Lower lobe of right lung (tissue), 2 donors: Measurements from ENCODE around the gene FAM135A. TPM values are rescaled to one million over a fixed set of nuclear protein-coding genes. Genes with fewer than 3 reads are reported as not detected.
"Not testable (repeated sequence)": the region's sequence is repeated elsewhere in the genome, so short reads cannot be mapped to it uniquely, and the experiment has no call there.

Experiments
- ATAC-seq, 2 donors: fragments of 200-7000 bp; cut with Tn5 transposase; one replicate each; pipeline ENCODE4 v1.9.1; 2020 to 2022; ENCODE audit warnings: mild to moderate bottlenecking in 2 of 2, moderate library complexity in 2 of 2
- DNase-seq: peaks from one replicate; pipeline ENCODE4 v3.0.0-alpha.2; 2020
- H3K27ac ChIP-seq: fragments of 200-600 bp; one replicate; pipeline ENCODE4 v1.8.0; 2022
- H3K27me3 ChIP-seq: fragments of 200-600 bp; one replicate; pipeline ENCODE4 v1.8.0; 2022; ENCODE audit warnings: low read depth
- H3K36me3 ChIP-seq: fragments of 200-600 bp; one replicate; pipeline ENCODE4 v1.8.0; 2022; ENCODE audit warnings: mild to moderate bottlenecking
- H3K4me1 ChIP-seq: fragments of 200-600 bp; one replicate; pipeline ENCODE4 v1.8.0; 2022
- H3K4me3 ChIP-seq: fragments of 200-600 bp; one replicate; pipeline ENCODE4 v1.8.0; 2022; ENCODE audit warnings: mild to moderate bottlenecking
- H3K9me3 ChIP-seq: fragments of 200-600 bp; one replicate; pipeline ENCODE4 v1.8.0; 2022
- intact Hi-C: fragments of 100-400 bp; cut with DNase I; formaldehyde crosslinking; loops from one replicate; pipeline ENCODE4 v1.11.0; 2022
- total RNA-seq: library from RNA; stranded (reverse); fragmentation: NEBNext Ultra II Directional; extraction: Animal tissue kit (Norgen Biotek cat#: 25700); gene quantifications from one replicate; pipeline ENCODE4 v1.2.1, GENCODE V29; 2021
- TF ChIP-seq, protein P1 (sequence below): fragments of 200-600 bp; IDR thresholded peaks from one replicate; pipeline ENCODE4 v1.8.0; 2022; ENCODE audit warnings: antibody characterized with exemption, mild to moderate bottlenecking
- donor health status: DM: no; HTN: yes; CAD: no; lungs with severe emphysema.

Gene FAM135A
- total RNA-seq, 1 donor from 2014 or later, result 20.3 TPM

- intact Hi-C loops, result no loop called here
- Histone ChIP-seq H3K9me3 (no peaks in the 10 kb centered on the region), H3K36me3 (peaks cover 8% of the 10 kb centered on the region), H3K4me1 (no peaks in the 10 kb centered on the region), H3K4me3 (no peak overlapping the region), H3K27ac (no peak overlapping the region), H3K27me3 (no peaks in the 10 kb centered on the region)
- ATAC-seq (no peak), DNase-seq (no peak)
- TF ChIP-seq, protein P1, sequence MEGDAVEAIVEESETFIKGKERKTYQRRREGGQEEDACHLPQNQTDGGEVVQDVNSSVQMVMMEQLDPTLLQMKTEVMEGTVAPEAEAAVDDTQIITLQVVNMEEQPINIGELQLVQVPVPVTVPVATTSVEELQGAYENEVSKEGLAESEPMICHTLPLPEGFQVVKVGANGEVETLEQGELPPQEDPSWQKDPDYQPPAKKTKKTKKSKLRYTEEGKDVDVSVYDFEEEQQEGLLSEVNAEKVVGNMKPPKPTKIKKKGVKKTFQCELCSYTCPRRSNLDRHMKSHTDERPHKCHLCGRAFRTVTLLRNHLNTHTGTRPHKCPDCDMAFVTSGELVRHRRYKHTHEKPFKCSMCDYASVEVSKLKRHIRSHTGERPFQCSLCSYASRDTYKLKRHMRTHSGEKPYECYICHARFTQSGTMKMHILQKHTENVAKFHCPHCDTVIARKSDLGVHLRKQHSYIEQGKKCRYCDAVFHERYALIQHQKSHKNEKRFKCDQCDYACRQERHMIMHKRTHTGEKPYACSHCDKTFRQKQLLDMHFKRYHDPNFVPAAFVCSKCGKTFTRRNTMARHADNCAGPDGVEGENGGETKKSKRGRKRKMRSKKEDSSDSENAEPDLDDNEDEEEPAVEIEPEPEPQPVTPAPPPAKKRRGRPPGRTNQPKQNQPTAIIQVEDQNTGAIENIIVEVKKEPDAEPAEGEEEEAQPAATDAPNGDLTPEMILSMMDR, result no peak
Observed at GRCh38 chr6:70489364-70489763, 76.1 kb downstream of the FAM135A start.

DNA sequence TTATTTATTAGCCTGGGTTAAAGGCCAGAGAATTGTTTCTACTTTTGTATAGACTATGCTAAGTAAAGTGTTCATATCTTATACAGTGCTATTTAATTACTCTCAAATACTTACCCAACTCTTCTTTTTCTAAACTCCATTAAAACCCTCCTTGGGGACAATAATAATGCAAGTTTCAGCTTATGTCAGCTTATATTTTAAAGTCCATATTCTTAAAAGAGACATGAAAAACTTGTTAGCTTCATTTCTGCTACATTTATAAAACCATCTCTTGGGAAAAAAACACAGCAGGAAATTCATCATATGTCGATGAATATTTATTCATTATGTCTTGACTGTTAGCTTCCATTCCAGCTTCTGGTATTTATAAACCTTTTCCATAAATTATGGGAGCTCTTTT is 81.5 kb downstream of the FAM135A start:
- Histone ChIP-seq H3K27me3 (no peaks in the 10 kb centered on the region), H3K9me3 (no peaks in the 10 kb centered on the region), H3K36me3 (no peaks in the 10 kb centered on the region), H3K4me1 (no peaks in the 10 kb centered on the region), H3K4me3 (no peak overlapping the region), H3K27ac (no peak overlapping the region)
- DNase-seq (no peak), ATAC-seq (no peak)
- TF ChIP-seq, protein P1, result no peak
- intact Hi-C loops, result no loop called here

DNA sequence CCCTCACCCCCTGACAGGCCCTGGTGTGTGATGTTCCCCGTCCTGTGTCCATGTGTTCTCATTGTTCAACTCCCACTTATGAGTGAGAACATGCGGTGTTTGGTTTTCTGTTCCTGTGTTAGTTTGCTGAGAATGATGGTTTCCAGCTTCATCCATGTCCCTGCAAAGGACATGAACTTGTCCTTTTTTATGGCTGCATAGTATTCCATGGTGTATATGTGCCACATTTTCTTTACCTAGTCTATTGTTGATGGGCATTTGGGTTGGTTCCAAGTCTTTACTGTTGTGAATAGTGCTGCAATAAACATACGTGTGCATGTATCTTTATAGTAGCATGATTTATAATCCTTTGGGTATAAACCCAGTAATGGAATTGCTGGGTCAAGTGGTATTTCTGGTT is 82.5 kb downstream of the FAM135A start:
- DNase-seq, H3K9me3 ChIP-seq, H3K4me1 ChIP-seq, ATAC-seq, H3K4me3 ChIP-seq, H3K27me3 ChIP-seq, intact Hi-C loops, H3K27ac ChIP-seq, H3K36me3 ChIP-seq: not testable (repeated sequence)

DNA sequence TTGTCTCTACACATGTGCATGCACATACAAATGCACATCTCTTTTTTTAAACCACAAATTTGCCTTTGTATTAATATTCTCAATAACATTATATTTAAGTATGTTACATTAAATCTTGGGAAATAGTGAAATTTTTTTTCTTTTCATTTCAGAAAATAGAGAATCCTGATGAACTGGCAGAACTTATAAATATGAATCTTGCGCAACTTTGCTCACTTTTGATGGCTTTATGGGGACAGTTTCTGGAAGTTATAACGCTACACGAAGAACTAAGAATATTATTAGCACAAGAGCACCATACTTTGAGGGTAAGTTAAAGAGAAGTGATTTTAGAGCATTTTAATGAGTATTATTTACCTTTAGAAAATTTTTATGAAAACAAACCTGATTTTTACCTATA is 89.2 kb downstream of the FAM135A start:
- intact Hi-C loops, result no loop called here
- Histone ChIP-seq H3K4me1 (no peaks in the 10 kb centered on the region), H3K27ac (no peak overlapping the region), H3K27me3 (no peaks in the 10 kb centered on the region), H3K36me3 (peaks cover 26% of the 10 kb centered on the region), H3K4me3 (no peak overlapping the region), H3K9me3 (peaks cover 13% of the 10 kb centered on the region)
- ATAC-seq (no peak), DNase-seq (no peak)
- TF ChIP-seq, protein P1, result no peak

DNA sequence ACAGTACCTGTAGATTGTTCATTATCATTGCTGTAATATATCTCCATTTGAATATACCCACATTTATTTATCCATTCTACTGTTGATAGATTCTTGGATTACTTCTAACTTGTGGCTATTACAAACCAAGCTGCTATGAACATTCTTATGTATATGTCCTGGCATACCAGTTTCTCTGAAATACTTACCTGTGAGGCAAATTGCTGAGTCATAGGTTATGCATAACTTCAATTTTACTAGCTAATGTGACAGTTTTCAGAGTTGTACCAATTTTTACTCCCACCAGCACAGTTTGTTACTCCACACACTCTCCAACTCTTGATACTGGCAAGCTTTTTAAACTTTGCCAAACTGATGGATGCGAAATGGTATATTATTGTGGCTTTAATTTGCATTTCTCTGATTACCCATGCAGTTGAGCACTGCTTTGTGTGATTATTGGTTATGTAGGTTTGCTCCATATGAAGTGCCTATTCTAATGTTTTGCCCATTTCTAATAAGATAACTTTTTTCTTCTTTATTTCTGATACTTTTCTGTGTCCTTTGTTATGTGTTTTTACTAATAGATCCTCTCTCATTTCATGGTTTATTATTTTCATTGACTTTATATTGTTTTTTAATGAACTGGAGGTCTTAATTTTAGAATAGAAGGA is 90.6 kb downstream of the FAM135A start:
- H3K27me3 ChIP-seq, result no peaks in the 10 kb centered on the region
- ATAC-seq (no peak), DNase-seq (no peak)
- no peaks in the 10 kb centered on the region for H3K4me1 ChIP-seq
- intact Hi-C loops, result no loop called here
- peaks cover 13% of the 10 kb centered on the region for H3K9me3 ChIP-seq
- no peak overlapping the region for H3K27ac ChIP-seq
- no peak overlapping the region for H3K4me3 ChIP-seq
- TF ChIP-seq, protein P1, result no peak
- peaks cover 26% of the 10 kb centered on the region for H3K36me3 ChIP-seq

- ATAC-seq, result no peak
- intact Hi-C loops, result no loop called here
Observed at GRCh38 chr6:70506321-70506720, 93.0 kb downstream of the FAM135A start.

More at GRCh38 chr6:70506321-70506720, 93.0 kb downstream of the FAM135A start:
- Histone ChIP-seq H3K27ac (no peak overlapping the region), H3K4me1 (no peaks in the 10 kb centered on the region), H3K9me3 (peaks cover 13% of the 10 kb centered on the region), H3K36me3 (peaks cover 26% of the 10 kb centered on the region), H3K4me3 (no peak overlapping the region), H3K27me3 (no peaks in the 10 kb centered on the region)
- no peak for DNase-seq
- TF ChIP-seq, protein P1, result no peak
